Testis (tissue), 3 donors: ENCODE results near the gene CREG1. TPM values are rescaled to one million over a fixed set of nuclear protein-coding genes. Genes with fewer than 3 reads are reported as not detected.

Experiments used
- DNase-seq: peaks from one replicate; pipeline ENCODE4 v3.0.0-alpha.2; 2019
- H3K27ac ChIP-seq, 2 donors: fragments of 200-600 bp; sonication (generic); one replicate each; pipeline ENCODE4 v1.5.1; 2019
- H3K27me3 ChIP-seq: fragments of 200-600 bp; sonication (generic); one replicate; pipeline ENCODE4 v1.5.1; 2019
- H3K36me3 ChIP-seq: fragments of 200-600 bp; sonication (generic); one replicate; pipeline ENCODE4 v1.5.1; 2017; ENCODE audit warnings: low read depth; ENCODE audit errors: missing control alignments
- H3K4me1 ChIP-seq: fragments of 200-600 bp; sonication (generic); one replicate; pipeline ENCODE4 v1.5.1; 2019
- H3K4me3 ChIP-seq, 2 donors: fragments of 200-600 bp; sonication (generic); one replicate each; pipeline ENCODE4 v1.5.1; 2017 to 2019
- H3K9me3 ChIP-seq: fragments of 200-600 bp; sonication (generic); one replicate; pipeline ENCODE4 v1.5.1; 2017
- CTCF ChIP-seq, 3 experiments: fragments of 450-650 bp in 2 of 3; fragments of 200-600 bp in 1 of 3; sonication (generic) in 1 of 3; IDR thresholded peaks; one replicate each; pipeline ENCODE4 v1.5.1; 2016 to 2019; ENCODE audit warnings: antibody characterized with exemption in 3 of 3, mild to moderate bottlenecking in 2 of 3, moderate library complexity in 1 of 3
- POLR2A ChIP-seq: fragments of 450-650 bp; IDR thresholded peaks from one replicate; pipeline ENCODE4 v1.6.1; 2017; ENCODE audit warnings: antibody characterized with exemption, mild to moderate bottlenecking, moderate library complexity
- WGBS, 2 donors: methylation state at CpG; one replicate each; pipeline ENCODE4 v1.1.5; 2018; 5-methylcytosine and 5-hydroxymethylcytosine counted together
- intact Hi-C: fragments of 100-400 bp; cut with DNase I; formaldehyde crosslinking; loops from one replicate; pipeline ENCODE4 v1.15.1; 2023; ENCODE audit warnings: low total_unique reads
- polyA plus RNA-seq: library from polyadenylated mRNA; stranded (reverse); fragments of 350-450 nt; fragmentation: Illumina TruSeq; extraction: RNeasy Lipid Tissue Mini Kit (QIAGEN cat#74804); gene quantifications from one replicate; pipeline ENCODE4 v1.2.3, GENCODE V29; 2014; ENCODE audit warnings: low read depth, low replicate concordance; ENCODE audit not compliant: insufficient read depth
- total RNA-seq, 2 donors: library from RNA; depleted of rRNA; stranded (reverse); fragments of >200 nt; gene quantifications; one replicate each; pipeline ENCODE4 v1.2.3, GENCODE V29; 2016

Gene CREG1
- total and polyA plus RNA-seq, 3 donors from 2014 or later, result 82.4 to 215 (median 181) TPM

GRCh38 chr1:167543199-167543990 is 10.2 kb downstream of the CREG1 start:
- H3K4me3 ChIP-seq, result no peak overlapping the region
- peaks cover 3% of the 10 kb centered on the region for H3K4me1 ChIP-seq
- H3K9me3 ChIP-seq, result no peaks in the 10 kb centered on the region
- no peak for TF ChIP-seq CTCF (IDR thresholded peaks at IDR 0.05)
- no peak for TF ChIP-seq POLR2A
- no peaks in the 10 kb centered on the region for H3K36me3 ChIP-seq
- intact Hi-C loops, result no loop called here
- WGBS, 2 donors, result 85 to 87% methylated on average over 10 to 13 of the region's 13 CpGs
- no peaks in the 10 kb centered on the region for H3K27me3 ChIP-seq
- no peak overlapping the region for H3K27ac ChIP-seq
- DNase-seq, result no peak

- Histone ChIP-seq H3K36me3 (no peaks in the 10 kb centered on the region), H3K27ac (no peak overlapping the region), H3K27me3 (no peaks in the 10 kb centered on the region), H3K4me1 (no peaks in the 10 kb centered on the region), H3K4me3 (no peak overlapping the region), H3K9me3 (no peaks in the 10 kb centered on the region)
- DNase-seq, result no peak
- intact Hi-C loops, result no loop called here
- WGBS, 2 donors, result 86 to 89% methylated on average over 11 to 12 of the region's 12 CpGs
- TF ChIP-seq CTCF (IDR thresholded peaks at IDR 0.05), result no peak
- no peak for TF ChIP-seq POLR2A
Measured at GRCh38 chr1:167542109-167543032, 11.2 kb downstream of the CREG1 start.

- 32 to 43% methylated on average over 1 of the region's 1 CpG for WGBS, 2 donors
- Histone ChIP-seq H3K27ac (no peak overlapping the region), H3K4me1 (no peaks in the 10 kb centered on the region), H3K27me3 (no peaks in the 10 kb centered on the region), H3K9me3 (no peaks in the 10 kb centered on the region), H3K36me3 (no peaks in the 10 kb centered on the region), H3K4me3 (no peak overlapping the region)
- no peak for DNase-seq
- intact Hi-C loops, result no loop called here
- TF ChIP-seq POLR2A, result no peak
- TF ChIP-seq CTCF (IDR thresholded peaks at IDR 0.05), result no peak
Measured at GRCh38 chr1:167541610-167542009, 12.0 kb downstream of the CREG1 start.

GRCh38 chr1:167541003-167541402 is 12.6 kb downstream of the CREG1 start:
- Histone ChIP-seq H3K27me3 (no peaks in the 10 kb centered on the region), H3K4me3 (no peak overlapping the region), H3K36me3 (no peaks in the 10 kb centered on the region), H3K4me1 (no peaks in the 10 kb centered on the region), H3K9me3 (no peaks in the 10 kb centered on the region), H3K27ac (no peak overlapping the region)
- no peak for TF ChIP-seq CTCF (IDR thresholded peaks at IDR 0.05)
- TF ChIP-seq POLR2A, result no peak
- intact Hi-C loops, result no loop called here
- DNase-seq, result no peak
